Right lung (tissue), 5 donors: ENCODE measurements around the gene WWC2. TPM values are rescaled to one million over a fixed set of nuclear protein-coding genes. Genes with fewer than 3 reads are reported as not detected.
"Not testable (repeated sequence)": the region's sequence is repeated elsewhere in the genome, so short reads cannot be mapped to it uniquely, and the experiment has no call there.

Experiments used
- DNase-seq, 2 donors: peaks; one replicate each; pipeline ENCODE4 v3.0.0-alpha.2; 2013
- polyA plus RNA-seq, 5 donors: library from polyadenylated mRNA; unstranded; fragments of 120-200 nt; gene quantifications; one replicate each; pipeline versions ENCODE4 v1.2.1 to v1.2.3, GENCODE V29; 2013; ENCODE audit warnings: inconsistent platforms in 1 of 5, low replicate concordance in 1 of 5; ENCODE audit not compliant: insufficient read length in 5 of 5, insufficient read depth in 1 of 5

WWC2 gene
- polyA plus RNA-seq, 5 donors, result 27.2 to 75.2 (median 52.9) TPM

DNA sequence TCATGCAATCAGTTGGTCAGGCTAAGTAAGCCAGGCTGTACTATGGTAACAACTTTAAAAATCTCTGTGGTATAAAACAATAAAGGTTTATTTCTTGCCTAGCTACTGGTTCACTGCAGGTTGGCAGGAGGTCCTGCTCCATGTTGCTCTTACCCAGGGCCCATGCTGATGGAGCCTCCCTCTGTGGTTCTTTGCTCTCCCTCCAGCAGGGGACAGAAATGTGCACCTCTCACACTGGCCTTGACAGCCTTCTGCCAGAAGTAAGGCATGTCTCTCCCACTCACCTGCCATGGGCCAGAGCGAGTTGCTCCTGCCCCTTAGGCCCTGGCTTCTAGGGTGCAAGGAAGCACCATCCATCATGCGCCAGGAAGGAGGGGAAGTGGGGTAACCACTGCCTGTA, 189.9 kb downstream of the WWC2 start:
- no peak for DNase-seq

DNA sequence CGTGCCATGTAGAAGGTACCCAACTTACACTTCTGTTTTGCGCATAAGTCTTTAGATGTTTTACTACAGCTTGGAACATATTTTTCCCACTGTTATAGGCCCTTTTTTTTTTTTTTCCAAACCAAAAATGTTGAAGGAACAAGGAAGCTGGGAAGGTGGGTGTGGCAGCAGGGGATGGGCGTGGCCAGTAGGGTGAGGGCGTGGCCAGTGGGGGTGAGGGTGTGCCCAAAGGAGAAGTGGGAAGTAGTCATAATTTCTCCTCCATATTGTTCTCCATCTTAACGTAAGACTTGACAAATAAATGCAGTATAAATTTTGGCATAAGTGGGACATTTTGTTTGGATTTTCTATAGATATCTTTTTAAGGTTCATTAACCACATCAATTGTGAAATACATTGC, 190.6 kb downstream of the WWC2 start:
- no peak for DNase-seq

DNA sequence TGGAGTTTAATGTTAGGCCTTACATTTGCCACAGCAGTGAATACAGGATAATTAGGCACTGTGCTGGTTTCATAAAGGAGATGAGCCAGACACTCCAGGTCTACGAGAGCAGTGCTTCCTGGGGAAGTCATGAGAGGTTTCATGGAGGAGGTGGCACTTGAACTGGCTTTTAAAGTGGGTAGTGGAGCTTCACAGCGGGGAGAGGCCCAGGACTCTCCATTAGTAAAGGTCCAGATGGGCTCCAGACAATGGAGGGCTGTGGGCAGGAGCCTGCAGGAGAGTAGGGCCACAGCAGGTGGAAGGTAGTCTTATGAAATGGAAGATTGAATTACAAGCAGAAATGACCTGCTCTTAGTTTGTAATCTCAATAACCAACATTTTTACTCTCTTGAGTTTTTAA, 192.0 kb downstream of the WWC2 start:
- DNase-seq, result no peak

DNA sequence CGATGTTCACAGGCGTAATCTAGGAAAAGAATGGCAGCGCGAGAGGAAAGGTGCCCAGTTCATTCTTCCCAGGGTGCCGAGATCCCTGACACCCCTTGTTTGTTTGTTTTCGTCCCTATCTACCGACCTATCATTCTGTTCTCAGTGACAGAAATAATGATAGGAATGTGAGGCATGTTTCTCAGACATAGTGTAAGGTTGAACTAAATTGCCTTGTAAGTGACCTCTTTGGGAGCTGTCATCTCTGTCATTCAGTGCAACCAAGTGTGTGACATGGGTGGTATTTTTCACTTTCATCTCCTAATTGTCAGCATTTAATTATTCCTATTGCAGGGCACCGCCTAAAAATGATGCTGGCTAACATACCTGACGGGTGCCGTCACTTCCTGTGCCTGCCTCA, 196.7 kb downstream of the WWC2 start:
- DNase-seq, result no peak

DNA sequence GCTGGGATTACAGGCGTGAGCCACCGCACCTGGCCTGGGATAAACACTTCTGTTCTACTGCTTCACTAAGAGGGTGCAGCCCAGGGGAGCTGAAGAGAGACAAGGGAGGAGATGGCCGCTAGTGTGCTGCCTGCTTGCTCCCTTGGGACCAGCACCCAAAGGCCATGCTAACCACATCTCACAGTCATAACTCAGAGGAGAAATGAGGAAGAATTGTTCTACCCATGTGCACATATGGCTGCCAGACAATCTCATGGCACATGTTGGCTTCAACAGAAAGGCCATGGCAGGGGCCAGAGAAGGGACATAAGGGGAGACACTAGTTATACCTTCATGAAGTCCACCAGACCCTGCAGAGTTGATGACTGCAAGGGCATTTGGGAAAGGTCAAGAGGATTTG, 198.6 kb downstream of the WWC2 start:
- no peak for DNase-seq

DNA sequence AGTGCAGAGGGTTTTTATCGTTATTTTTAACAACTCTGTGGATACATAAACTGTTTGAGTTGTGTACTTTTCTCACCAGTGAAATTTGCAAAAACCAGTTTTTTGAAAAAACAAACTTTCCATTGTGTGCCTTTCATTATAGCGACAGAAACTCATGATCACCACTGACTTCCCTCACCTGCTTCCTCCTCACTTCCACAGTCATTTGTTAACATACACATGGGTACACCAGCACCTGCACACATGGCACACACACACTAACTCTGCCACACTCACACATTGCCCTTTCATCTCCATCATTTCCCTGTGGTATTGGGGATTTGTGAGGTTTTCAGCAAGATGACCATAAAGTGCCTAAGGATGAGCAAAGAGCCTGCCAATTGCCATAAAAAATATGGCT, 200.4 kb downstream of the WWC2 start:
- no peak for DNase-seq

DNA sequence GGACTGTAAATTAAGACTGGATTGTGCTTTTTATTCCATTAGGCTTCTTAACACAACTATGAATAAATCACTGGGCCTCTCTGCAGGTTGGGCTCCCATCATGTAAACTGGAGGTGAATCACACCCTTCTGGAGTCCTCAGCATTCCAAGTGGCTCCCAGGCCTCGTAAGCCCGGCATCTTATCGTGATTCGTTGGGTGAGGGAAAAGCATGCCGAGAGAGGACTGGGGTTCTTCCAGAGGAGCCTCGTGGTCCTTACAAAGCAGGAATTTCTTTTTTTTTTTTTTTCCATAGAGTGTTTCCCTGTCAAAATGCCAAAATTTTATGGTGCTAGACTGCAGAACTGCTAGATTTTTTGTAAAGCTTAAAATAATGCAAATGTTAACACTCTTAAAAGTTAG, 201.0 kb downstream of the WWC2 start:
- DNase-seq, result peak; percentile 27 to 30

DNA sequence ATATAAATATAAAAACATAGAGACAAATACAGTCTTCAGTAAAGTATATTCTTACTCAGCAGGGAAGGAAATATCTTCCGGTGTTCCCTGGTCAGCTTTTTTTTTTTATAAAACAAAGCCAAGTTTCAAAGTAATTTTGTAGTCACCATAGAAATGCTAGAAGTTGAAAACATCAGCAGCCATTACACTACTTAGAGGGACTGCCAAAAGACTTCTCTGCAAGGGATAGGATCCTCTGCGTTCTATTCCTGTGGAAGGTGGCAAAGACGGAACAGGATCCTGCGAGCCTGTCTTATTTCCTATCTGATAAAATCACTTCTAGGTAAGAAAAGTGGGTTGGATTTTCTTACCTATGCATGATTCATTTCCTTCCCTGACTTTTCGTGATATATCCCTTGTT, 201.6 kb downstream of the WWC2 start:
- DNase-seq, result no peak

DNA sequence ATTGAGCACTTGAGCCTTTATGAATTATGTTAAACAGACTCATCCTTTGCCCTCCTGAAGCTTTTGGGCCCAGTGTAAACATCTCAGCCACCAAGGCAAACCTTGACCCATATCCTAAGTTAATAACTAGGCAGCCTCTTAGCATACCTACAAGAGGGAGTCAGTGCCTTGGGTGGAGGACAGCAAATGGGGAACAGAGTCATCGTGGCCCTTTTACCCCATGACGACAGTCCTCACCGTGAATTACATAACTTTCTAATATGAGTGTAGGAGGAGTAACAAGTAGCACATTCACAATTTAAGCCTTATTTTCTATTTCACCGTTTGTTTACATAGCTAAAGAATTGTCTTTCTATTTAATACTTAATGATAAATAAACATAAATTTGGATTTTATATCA, 204.2 kb downstream of the WWC2 start:
- no peak for DNase-seq

DNA sequence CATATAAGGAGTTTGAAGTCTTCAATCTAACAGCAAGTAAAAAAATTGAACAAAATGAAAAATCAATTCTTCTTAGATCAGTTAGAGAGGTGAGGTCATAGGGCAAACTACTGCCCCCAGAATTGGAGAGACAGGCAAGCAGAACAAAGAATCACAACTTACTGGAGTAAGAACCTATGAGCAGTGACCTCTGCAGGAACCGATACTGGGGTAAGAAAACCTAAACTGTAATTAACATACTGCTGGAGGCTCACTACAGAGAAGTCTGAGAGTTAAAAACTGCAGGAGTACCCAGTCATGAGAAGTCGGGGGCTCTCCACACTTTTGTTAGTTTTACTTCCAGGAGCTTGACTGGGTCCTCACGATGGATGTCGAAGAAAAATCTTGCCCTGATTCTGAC, 205.0 kb downstream of the WWC2 start:
- no peak for DNase-seq

DNA sequence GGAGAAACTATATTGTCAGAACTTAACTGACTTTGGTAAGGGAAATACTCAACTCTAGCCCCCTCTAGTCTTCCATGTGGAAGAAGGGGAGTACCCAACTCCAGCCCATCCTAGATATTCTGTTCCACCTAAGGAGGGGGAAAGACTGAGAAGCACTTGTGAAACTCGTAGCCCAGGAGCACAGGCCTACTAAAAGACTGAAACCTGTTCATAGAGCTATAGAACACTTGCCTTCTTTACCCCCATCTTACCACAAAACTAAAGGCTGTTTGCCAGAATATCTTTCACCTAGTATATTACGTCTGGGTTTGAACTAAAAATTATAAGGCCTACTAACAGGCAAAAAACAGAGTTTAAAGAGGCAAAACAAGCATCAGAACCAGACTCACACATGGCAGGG, 205.5 kb downstream of the WWC2 start:
- DNase-seq, result no peak

DNA sequence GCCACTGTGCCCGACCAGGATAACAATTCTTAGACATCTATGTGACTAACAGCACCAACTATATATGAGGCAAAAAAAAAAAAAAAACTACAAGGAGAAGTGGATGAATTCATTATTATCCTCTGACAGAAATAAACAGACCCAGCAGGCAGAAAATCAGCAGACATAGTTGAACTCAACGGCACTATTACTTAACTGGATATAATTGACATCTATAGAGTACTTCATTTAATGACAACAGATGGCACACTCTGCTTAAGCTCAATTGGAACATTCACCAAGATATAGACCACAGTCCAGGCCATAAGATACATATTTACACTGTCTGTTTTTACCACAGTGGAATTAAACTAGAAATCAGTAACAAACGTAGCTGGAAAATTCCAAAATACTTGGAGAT, 207.8 kb downstream of the WWC2 start:
- no peak for DNase-seq

DNA sequence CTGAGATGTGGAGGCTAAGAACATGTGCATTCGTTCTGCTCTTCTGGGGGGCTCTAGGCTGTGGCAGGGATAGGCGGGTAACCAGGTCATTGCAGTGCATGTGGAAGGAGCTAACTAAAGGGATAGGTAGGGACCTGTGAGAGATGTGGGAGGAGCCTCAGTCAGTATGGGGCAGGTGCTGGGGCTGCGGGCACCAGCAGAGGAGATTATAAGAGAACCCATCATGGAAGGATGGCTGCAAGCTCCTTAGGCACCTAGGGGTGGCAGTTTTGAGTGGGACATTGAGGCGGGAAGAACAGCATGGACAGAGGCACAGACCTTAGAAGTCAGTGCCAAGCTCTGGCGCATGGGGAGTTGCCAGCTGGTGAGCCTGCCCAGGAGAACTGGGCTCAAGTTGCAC, 213.8 kb downstream of the WWC2 start:
- no peak for DNase-seq

DNA sequence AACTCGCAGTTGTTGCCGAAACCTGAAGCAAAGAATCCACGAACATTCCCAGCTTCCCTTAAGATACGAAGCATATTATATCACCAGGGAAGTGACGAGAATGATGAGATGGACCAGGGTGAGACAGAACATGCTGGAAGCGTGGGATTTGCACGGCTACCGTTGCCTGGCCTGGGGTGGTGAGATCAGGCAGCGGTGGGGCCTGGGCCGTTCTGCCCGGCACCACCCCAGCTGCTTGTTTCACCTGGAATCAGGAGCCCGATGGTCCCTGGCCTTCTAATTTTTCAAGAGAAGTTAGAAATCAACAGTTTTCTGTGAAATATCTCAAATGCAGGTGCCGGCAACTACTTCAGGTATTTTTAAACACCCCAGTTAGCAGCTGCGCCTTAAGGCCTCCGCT, 215.3 kb downstream of the WWC2 start:
- DNase-seq, result no peak

DNA sequence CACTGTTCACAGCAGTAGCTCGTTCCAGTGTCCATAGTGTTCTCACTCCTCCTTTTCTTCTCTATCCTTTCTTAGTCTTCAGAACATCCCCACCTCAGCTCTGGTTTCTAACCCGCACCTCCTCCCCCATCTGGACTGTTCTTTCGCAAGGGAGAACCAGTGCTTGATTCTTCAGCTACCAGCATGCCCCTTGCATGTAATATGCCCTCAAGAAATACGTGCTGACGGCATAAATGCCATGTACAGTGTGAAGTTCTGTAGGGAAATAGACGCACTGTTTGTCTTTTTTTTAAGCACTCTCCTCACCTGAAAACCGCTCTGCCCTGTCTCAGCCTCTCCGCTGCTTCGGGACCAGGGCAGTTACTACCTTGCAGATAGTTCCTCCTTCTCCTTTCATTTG, 215.7 kb downstream of the WWC2 start:
- no peak for DNase-seq

DNA sequence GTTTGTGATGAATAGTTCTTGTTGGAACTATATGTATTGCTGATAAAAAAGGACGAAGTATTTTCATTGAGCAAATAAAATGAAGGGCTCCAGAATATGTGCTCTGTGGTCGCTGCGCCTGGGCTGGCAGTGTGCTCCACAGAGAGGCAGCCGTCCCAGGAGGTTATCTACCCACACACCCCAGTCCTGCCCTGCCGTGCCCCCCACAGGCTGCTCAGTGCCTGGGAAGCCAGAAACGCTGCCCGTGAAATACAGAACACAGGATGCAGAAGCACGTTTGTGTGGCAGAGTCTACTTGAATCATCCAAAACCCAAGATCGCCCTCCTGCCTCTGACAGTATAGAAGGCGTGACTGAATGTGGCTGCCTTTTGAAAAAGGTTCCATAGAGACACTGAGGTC, 219.6 kb downstream of the WWC2 start:
- DNase-seq, result no peak

DNA sequence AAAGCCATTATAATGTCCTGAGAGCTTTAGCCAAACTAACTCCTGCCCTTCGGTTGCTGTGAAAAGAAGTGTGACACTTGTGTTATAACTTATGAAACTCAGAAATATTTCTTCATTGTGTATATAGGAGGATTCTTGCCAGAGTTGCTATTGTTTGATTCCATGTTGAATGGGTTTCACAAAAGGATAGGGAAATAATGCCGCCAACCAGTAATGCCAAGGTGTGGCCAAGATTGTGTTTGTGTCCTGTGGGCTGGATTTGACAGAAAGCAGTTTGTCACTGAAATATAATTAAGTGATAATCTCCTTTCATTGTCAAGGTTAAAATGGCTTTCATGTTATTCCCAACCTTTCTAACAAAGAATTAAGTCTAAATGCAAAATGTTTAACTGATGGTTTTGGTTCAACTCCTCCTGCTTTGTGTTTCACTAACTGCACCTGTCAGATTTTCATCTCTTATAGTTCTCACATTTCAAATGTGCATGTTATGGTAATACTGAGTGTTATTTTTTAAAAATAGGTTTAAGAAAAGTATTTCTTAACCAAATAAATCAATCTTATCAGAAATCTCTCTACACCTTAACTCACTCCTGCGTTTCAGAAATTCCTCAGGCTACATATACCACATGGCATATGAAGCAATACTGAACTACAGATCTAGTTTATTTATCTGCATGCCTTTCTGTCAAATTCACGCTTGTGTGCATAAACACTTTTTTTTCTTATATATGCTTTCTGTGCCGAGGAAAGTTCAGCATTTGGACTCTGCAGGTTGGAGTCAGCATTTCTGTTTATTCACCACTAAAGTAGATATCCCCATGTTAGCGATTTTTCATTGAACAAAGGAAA, 221.4 kb downstream of the WWC2 start, which contains the start of gene CLDN22:
TSS of gene CLDN22 (minus strand) at position 66 of the 849 bp plus-strand sequence. CDS start at position 8, 58 bp downstream.
- DNase-seq, result no peak

DNA sequence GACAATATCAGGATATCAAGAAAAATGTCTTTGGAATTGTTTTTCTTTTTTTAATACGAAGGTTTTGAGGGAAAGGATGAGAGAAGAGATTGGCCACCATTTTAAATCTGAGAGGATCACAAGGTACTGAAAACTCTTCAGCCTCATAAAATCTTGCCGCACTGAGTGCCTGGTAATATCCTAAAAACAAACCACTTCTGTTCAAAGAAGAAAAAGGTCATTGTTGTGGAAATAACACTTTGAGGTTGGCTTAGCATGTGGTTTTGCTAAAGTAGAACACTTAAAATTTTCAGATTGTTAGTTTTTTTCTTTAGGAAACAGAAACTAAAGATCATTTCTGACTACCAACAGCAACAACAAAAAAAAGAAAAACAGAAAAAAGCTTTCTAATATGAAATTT, 222.0 kb downstream of the WWC2 start:
- no peak for DNase-seq

DNA sequence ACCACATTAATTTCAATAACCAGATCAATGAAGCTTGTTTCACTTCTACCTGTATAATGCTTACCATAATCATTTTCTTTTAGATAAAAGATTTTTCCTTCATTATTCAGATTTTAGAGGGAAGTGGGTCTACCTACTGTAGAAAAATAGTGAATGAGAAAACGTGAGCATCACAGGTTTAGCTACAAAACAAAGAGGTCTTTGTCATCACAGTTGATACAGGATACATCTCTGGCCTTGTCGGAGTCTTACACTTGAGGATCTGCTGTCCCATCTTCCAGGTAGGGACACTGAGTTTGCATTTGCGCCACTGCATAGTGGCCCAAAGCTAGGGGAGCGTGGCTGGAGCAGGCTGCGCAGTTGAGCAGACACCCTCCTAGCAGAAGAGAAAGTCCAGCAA, 222.5 kb downstream of the WWC2 start:
- no peak for DNase-seq

DNA sequence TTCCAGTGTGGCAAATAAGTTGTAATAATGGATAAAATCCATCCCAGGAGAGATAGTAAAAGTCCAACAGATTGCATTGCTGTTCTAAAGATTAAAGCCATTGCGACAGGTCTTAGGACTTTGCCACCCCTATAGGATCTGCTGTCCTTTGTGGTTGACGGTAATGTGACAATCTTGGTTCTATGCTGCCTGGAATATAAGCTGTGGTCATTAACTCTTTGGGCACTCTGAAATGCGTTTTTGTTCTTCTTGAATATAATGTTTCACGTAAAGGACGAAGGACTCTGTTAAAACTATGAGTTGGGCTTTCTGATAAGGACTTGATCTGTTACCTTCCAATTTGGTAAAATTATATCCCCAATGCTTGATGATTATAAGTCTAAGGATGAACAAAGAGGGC, 223.3 kb downstream of the WWC2 start, which contains the start of gene CLDN24:
TSS of gene CLDN24 (minus strand) at position 101 of the 400 bp plus-strand sequence. CDS start at position 101, 0 bp downstream.
- DNase-seq, result no peak

DNA sequence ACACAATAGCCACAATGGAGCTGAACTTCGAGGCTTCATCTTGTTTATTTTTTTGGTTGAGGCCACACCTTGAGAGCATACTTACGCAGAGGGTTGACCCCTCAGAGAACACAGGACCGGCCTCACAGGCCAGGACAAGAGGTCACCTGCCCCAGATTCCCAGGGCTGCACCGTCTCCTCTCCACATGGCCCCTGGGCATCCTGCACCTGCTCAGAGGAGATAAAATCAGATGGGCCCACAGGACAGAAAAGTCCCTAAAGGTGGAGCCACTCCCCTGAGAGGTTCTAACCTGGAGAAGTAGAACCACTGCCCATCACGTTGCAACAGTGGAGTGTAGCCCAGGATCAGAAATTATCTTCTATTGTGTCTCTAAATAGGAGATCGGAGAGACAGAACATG, 224.2 kb downstream of the WWC2 start:
- no peak for DNase-seq

DNA sequence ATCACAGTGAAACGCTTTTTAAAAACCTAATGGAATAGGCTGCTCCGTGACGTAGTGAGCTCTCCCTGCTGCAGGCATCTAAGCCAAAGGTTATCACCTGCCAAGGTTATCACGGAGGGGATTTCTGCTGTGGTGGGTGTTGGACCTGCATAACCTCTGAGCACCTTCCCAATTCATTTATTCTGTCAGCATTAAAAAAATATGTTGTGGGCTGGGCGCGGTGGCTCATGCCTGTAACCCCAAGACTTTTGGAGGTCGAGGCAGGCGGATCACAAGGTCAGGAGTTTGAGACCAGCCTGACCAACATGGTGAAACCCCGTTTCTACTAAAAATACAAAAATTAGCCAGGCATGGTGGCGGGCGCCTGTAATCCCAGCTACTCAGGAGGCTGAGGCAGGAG, 225.0 kb downstream of the WWC2 start:
- DNase-seq, result not testable (repeated sequence)

DNA sequence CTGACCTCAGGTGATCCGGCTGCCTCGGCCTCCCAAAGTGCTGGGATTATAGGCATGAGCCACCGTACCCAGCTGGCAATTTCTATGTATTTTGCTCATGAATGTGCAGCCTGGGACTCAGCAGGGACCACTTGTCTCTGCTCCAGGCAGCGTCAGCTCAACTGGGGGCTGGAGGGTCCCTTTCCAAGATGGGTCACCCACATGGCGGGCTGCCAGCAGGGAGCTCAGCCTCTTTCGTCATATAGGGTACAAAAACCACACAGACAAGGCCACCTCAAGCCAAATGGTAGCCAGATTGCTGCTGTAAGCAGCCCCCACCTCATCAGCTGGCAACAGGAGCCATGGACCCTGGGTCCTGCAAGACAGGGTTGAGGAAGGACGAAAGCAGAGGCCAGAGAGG, 225.6 kb downstream of the WWC2 start:
- DNase-seq, result no peak

DNA sequence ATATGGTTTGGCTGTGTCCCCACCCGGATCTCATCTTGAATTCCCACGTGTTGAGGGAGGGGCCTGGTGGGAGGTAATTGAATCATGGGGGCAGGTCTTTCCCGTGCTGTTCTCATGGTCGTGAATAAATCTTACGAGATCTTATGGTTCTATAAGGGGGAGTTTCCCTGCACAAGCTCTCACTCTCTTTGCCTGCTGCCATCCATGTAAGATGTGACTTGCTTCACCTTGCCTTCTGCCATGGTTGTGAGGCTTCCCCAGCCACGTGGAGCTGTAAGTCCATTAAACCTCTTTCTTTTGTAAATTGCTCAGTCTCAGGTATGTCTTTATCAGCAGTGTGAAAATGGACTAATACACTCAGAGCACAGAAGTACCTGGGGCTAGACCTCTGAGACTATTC, 227.3 kb downstream of the WWC2 start:
- not testable (repeated sequence) for DNase-seq
